A204.1 (cell line): ENCODE results near the gene PRKCB.
"Not testable (repeated sequence)": the region's sequence is repeated elsewhere in the genome, so short reads cannot be mapped to it uniquely, and the experiment has no call there.

Source experiments
- FAIRE-seq: peaks from 2 replicates; lab custom pipeline; 2012; peaks lifted over from hg19 to GRCh38; lab: Jason Lieb, UNC

Gene PRKCB

DNA sequence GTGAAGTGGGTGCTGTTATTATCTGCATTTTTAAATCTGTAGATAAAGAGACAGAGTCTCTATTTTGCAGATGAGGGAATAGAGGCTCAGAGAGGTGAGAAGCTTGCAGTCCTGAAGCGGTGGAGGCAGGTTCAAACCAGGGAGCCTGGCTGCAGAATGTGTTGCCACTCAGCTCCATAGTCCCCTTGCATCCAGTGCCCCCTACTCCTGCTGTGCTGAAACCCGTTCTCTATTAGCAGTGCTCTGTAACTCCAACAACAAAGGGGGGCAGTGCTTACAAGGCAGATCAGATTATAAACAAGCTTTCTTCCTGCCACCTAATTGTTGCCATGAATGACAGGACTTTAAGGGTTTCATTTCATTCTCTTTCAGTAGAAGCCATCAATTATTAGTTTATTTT lies 302.2 kb downstream of the PRKCB start:
- no peak for FAIRE-seq

DNA sequence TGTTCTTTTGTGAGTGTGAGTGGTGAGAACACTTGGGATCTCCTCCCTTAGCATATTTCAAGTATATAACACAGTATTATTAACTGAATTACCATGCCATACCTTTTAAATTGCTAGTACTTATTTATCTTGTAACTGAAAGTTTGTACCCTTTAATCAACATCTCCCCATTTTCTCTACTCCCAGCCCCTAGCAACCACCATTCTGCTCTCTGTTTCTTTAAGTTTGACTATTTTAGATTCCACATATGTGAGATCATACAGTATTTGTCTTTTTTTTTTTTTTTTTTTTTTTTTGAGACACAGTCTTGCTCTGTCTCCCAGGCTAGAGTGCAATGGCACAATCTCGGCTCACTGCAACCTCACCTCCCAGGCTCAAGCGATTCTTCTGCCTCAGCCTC lies 302.8 kb downstream of the PRKCB start:
- no peak for FAIRE-seq

DNA sequence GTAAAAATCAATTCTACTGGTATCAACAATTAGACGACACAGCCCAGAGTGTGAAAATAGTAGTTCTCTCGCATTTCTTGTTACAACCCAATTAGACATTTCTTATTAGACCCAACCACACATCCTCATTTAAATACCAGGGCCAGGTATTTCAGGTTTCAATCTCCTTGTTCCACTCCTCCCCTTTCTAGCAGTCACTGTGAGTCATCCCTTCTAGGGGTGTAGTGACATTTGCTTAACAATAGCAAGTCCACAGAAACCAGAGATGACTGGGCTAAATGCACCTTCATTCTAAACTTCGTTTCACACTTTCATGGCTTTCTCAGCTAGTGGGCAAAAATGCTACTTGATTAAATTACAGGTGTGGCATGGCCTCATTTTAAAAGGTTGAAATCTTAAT lies 303.5 kb downstream of the PRKCB start:
- FAIRE-seq, result no peak

GRCh38 chr16:24140730-24141129 lies 304.9 kb downstream of the PRKCB start:
- no peak for FAIRE-seq

DNA sequence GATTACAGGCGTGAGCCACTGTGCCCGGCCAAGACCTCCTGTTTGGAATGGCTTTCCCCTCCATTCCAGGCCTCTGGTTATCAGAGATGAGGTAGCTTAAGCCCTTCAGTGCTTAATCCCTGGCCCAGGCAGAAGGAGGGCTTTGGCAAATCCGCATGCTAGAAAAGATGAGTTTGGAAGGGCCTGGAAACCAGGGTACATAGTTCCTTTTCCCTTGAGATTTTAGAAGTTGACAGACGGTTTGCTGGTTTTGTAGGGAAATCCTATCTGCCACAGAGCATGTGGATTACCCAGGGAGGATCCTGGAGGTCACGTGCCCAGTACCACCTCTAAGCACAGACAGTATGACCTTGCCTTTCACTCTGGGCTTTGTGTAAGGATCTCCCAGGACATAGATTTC lies 305.7 kb downstream of the PRKCB start:
- no peak for FAIRE-seq

DNA sequence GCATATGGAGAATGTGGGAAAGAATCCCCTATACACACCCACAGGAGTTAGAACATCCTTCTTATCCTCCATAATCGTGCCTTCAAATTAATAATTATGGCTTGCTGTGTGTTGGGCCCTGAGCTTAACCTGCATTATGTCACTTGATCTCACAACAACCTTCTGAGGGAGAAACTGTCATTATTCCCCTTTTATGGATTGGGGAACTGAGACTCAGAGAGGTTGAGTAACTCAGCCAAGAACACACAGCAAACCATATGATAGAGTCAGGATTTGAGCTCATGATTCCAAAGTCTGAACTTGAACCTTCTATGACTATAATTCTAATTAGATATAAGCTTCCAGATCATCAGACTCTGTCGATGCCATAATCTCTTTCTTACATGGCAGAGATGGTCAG lies 306.1 kb downstream of the PRKCB start:
- no peak for FAIRE-seq

GRCh38 chr16:24145927-24146326 lies 310.1 kb downstream of the PRKCB start:
- no peak for FAIRE-seq

DNA sequence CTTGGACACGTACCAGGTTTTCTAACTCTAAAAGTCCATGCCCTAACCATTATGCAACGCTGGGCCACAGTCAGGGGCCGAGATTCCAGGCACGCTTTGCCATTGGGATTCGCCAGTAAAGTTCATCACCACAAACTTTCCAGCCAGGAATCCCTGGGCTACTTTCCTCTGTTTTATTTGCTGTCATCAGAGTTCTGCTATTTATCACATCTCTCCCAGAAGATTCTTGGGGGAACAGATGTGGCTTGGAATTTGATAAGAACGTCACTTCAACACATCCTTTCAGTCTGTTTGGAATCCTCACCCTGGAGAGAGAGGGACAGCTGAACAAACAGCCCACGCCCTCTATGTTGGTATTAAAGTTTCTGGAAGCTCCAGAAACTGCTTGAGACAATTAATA lies 310.7 kb downstream of the PRKCB start:
- no peak for FAIRE-seq

DNA sequence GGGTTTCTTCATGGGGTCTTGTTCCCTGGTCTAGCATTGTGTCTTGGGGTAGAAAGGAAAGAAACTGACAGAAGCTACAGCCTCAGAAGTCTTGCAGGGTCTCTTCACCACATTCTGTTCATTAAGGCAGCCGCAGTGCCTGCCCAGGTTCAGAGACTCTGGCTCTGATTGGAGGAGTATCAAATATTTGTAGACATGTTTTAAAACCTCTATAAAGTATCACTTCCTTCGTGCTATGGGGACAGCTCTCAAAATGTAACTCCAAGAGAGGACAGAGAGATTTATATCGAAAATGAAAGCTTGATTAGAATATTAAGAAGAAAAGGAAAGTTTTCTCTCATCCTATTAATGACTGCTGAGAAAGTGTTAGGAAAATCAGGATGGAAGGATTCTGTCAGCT lies 313.3 kb downstream of the PRKCB start:
- FAIRE-seq, result no peak

GRCh38 chr16:24150282-24150681 lies 314.5 kb downstream of the PRKCB start:
- FAIRE-seq, result no peak

DNA sequence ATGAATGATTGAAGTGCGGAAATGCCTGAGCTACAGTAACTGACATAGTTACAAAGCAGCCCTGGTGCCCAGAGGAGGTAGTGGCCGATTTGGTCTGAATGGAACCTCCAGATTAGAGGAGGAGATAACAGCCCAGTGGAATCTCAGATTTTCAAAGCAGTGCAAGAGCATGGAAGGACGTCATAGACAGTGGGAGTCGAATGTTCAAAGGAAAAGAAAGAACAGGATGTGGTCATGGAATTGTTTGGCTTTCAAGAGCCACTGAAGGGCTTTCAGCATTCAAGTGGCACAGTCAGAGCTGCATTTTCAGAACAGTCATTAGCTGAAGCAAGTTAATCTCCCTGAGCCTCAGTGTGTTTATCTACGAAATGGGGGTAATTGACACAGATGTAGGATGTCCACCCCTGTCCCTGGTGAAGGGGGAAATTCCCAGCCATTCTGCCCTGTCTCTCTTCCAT lies 315.7 kb downstream of the PRKCB start:
- FAIRE-seq, result no peak

DNA sequence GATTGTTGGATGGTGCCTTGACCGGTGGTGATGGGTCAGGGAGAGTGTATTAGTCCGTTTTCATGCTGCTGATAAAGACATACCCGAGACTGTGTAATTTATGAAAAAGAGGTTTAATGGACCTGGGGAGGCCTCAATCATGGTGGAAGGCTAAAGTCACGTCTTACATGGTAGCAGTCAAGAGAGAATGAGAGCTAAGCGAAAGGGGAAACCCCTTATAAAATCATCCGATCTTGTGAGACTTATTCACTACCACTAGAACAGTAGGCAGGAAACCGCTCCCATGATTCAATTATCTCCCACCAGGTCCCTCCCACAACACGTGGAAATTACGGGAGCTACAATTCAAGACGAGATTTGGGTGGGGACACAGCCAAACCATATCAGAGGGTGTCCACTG lies 316.3 kb downstream of the PRKCB start:
- not testable (repeated sequence) for FAIRE-seq

DNA sequence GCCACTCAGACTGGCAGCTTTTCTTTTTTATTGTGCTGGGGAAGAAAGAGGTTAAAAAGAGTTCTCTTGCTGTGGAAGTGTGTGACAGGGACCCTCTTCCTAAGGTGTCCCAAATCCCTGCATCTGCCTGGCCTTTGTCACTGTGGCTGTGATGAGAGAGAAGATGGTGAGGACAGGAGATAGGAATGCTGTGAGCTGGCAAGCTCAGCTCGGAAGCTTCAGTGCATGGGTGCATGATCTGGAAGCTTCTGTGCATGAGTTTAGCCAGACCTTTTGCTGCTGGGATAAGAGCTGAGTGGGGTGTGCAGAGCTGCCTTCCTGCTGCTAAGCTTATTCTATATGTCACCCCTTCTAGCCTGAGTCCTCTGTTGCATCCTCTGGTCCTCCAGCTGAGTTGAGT lies 317.0 kb downstream of the PRKCB start:
- FAIRE-seq, result no peak

DNA sequence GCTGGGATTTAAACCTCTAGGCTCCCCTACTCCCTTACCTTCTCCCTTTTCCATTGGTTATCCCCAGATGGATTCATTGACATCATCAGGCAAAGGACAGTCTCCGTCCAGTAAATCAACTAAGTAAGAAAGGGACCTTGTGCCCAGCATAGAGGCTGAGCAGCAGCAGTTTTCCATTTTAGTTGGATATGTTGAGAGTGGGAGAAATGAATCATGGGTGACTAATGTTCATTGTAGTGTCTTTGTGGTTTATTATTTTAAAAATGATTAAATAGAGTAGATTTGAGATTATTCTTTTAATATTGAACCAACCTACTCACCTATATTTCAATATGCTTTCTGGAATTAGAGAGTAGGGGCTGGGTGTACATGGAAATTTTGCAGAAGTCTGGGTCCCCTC lies 321.0 kb downstream of the PRKCB start:
- FAIRE-seq, result no peak

DNA sequence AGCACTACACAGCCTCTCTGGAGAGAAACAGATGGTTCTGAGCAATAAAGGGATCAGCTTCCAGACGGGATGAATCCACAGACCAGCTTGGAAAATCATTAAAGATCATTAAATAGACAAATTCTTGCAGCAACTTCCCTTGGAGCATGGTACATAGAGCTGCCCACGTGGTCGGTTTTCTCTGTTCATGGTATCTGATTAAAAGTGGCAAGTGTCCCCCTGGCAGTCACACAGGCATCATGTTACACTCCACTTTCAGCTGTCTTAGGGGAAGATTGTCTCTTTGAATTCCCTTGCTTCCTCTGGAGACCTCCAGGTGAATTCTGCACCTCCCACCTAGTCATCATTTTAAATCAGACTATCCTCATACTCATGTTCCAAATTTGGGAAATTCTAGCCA lies 328.2 kb downstream of the PRKCB start:
- FAIRE-seq, result no peak

GRCh38 chr16:24164416-24164815 lies 328.6 kb downstream of the PRKCB start:
- no peak for FAIRE-seq

DNA sequence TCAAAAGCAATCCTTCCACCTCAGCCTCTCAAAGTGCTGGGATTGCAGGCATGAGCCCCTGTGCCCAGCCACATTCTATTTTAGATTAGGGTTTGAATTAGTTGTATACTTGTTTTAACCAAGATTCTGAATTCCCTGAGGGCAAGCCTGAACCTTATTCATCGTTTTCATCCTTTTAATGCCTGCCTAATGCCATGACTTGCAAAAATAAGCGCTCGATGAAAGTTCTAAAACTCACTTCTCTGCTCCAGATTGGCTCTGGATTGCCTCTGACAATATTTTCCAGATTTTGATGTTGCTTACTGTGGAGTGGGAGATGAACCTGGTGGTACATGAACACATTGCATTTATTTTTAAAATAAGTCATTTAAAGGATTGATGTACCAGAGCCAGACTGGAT lies 329.5 kb downstream of the PRKCB start:
- no peak for FAIRE-seq

DNA sequence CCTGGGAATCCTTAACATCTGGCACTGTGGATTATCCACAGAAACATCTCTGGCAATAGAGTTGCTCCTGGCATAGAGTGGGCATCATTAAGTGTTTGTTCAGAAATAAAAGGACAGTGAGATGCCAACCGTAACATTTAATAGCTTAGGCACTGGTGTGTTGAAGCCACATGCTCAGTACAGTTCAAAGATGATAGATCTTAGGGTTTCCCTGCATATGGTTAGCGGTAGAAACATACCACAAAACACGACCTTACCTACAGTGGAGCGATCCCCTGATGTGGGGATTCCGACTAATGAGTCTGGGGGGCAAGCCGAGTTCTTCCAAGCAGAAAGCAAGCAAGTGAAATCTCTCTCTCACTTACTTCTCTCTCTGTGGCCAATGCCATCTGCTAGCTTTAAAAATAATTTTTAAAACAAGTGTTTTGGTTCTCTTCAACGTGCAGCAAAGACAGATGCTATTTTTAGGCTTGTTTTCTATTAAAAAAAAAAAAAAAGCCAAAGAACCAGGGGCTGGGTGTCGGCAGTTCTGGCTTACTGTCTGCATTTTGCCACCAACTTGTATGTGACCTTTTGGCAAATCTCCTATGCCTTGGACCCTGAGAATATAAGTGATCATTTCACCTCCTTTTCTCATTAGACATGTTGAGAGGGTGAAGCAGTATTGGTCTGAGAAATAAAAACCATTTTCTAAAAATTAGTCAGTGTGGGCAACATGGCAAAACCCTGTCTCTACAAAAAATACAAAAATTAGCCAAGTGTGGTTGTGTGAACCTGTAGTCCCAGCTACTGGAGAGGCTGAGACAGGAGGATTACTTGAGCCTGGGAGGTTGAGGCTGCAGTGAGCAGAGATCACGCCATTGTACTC lies 331.1 kb downstream of the PRKCB start:
- FAIRE-seq, result no peak

DNA sequence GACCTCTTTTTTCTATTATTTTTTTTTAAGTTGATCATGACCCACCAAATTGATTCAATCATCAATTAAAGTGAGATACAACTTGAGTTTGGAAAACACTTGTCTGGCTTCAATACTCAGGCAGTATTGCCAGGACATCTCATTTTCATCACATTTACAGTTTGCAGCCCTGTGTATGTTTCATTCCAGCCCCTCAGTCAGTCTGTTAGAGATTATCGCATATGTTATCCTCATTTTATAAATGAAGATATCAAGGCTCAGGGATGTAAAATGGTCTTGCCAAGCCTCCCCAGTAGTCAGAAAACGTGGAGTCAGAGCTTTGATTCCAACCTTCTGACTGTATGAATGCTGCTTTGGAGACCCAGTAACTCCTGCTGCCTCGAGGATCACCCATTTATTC lies 333.1 kb downstream of the PRKCB start:
- no peak for FAIRE-seq

DNA sequence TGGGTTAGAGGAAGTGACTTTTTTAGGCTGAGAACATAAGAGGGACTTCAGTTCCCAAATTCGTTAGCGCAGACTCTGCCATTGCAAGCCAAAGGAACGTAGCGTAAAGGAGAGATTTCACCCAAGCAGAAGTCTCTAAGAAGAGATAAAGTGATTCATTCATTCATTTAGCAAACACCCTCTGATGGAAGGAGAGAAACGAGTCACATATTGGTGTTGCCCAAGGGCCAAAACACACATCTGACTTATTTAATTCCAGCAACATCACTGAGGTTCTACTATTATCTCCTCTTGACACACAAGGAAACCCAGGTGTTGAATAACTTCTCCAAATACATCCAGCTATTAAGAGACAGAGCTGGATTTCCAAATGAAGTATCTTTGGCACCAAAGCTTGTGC lies 334.6 kb downstream of the PRKCB start:
- no peak for FAIRE-seq

GRCh38 chr16:24174504-24174903 lies 338.7 kb downstream of the PRKCB start:
- FAIRE-seq, result no peak

DNA sequence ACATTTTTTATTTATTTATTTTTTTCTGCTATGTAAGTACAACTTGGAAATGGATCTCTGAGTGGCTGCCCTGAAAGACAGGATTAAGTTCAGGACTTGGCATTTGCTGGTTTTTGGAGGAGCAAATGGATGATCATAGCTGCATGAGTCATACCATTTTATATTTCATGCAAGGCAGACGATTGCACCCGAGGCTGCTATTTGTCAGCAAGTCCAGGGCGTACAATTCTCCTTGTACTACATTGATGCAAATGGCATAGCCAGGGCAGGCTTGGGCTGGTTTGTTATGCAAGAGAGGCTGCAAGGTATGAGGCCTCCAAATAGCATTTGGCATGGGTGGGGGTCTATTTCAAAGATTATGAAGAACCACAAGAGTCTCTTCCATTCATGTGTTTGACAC lies 339.2 kb downstream of the PRKCB start:
- FAIRE-seq, result no peak

GRCh38 chr16:24178496-24178895 lies 342.7 kb downstream of the PRKCB start:
- FAIRE-seq, result no peak

- no peak for FAIRE-seq
These were observed 344.7 kb downstream of the PRKCB start for GRCh38 chr16:24180451-24180850.
